ENCODE measurements around the gene AMMECR1.

GRCh38 chrX:110245011-110245410 lies 72.9 kb downstream of the AMMECR1 start:
- TF ChIP-seq KDM5B (CRISPR knock-in tag; IDR thresholded peaks at IDR 0.05; ENCODE audit: borderline replicate concordance) (no peak), CTCF (CRISPR knock-in tag; IDR thresholded peaks at IDR 0.05) (no peak), RAD21 (CRISPR knock-in tag; IDR thresholded peaks at IDR 0.05) (no peak), POLR2A (IDR thresholded peaks at IDR 0.05; ENCODE audit: insufficient read depth in 1 of 2, low read depth in 2 of 2, low read length in 2 of 2) (no peak), NFIC (IDR thresholded peaks at IDR 0.05; ENCODE audit: low read length) (no peak), ATF6 (CRISPR knock-in tag; conservative IDR thresholded peaks at IDR 0.05) (no peak), HNRNPK (IDR thresholded peaks at IDR 0.05; ENCODE audit: low read depth, low read length, poor library complexity, severe bottlenecking) (no peak), ZBTB40 (IDR thresholded peaks at IDR 0.05) (no peak), ZBTB40 (CRISPR knock-in tag; IDR thresholded peaks at IDR 0.05) (no peak), EP300 (IDR thresholded peaks at IDR 0.05; ENCODE audit: low read depth in 2 of 2, low read length in 2 of 2) (no peak), EP300 (CRISPR knock-in tag; IDR thresholded peaks at IDR 0.05; ENCODE audit: borderline replicate concordance) (no peak), JUNB (CRISPR knock-in tag; IDR thresholded peaks at IDR 0.05; ENCODE audit: borderline replicate concordance) (no peak), SRF (IDR thresholded peaks at IDR 0.05; ENCODE audit: low read depth, low read length) (no peak)

Measured in HepG2 (cell line).